Esophagus muscularis mucosa (tissue), 3 donors: ENCODE data around the gene CYP51A1.
"Not testable (repeated sequence)": the region's sequence is repeated elsewhere in the genome, so short reads cannot be mapped to it uniquely, and the experiment has no call there.

Source experiments
- CTCF ChIP-seq, 3 experiments: fragments of 200-600 bp in 2 of 3; fragments of 450-650 bp in 1 of 3; sonication (generic) in 2 of 3; IDR thresholded peaks; one replicate each; pipeline ENCODE4 v1.5.1; 2017 to 2019; ENCODE audit warnings: antibody characterized with exemption in 3 of 3, mild to moderate bottlenecking in 2 of 3, moderate library complexity in 1 of 3
- POLR2AphosphoS5 ChIP-seq, 2 donors: sonication (generic); formaldehyde crosslinking; IDR thresholded peaks; one replicate each; pipeline ENCODE4 v1.6.1; 2017; ENCODE audit warnings: antibody characterized with exemption in 2 of 2

GRCh38 chr7:92102862-92103261 lies 31.4 kb downstream of the CYP51A1 start:
- TF ChIP-seq POLR2AphosphoS5, CTCF (IDR thresholded peaks at IDR 0.05): not testable (repeated sequence)
